GM12878 (cell line): Measurements from ENCODE around the gene PPP1R10. TPM values are rescaled to one million over a fixed set of nuclear protein-coding genes. Genes with fewer than 3 reads are reported as not detected.

Experiments
- ATAC-seq: fragments of 200-7000 bp; cut with Tn5 transposase; 3 replicates; pipeline ENCODE4 v1.9.1; 2020; ENCODE audit warnings: mild to moderate bottlenecking, moderate library complexity
- BruUV-seq: library from RNA; stranded (reverse); fragments of 400-500 nt; replicated peaks from 2 replicates; lab custom pipeline; 2021; lab: Mats Ljungman, UMichigan
- CTCF ChIA-PET: fragments of 300-600 bp; sonication (Branson Sonifier 250); formaldehyde crosslinking; extraction: SDS; loops from one replicate; lab custom pipeline; 2021; ENCODE audit warnings: inconsistent platforms; lab: Yijun Ruan, JAX
- POLR2A ChIA-PET: fragments of 350-600 bp; formaldehyde crosslinking; extraction: SDS; loops from one replicate; lab custom pipeline; 2021; ENCODE audit warnings: inconsistent platforms; lab: Charles Lee
- RAD21 ChIA-PET: fragments of 300-600 bp; sonication (Branson Sonifier 250); formaldehyde crosslinking; loops from one replicate; lab custom pipeline; 2023; ENCODE audit warnings: antibody characterized with exemption; ENCODE audit not compliant: unreplicated experiment; lab: Charles Lee
- SMC1A ChIA-PET: fragments of 300-600 bp; sonication (Branson Sonifier 250); formaldehyde crosslinking; loops from one replicate; lab custom pipeline; 2023; ENCODE audit not compliant: unreplicated experiment, uncharacterized antibody; lab: Charles Lee
- DNase-seq: peaks from one replicate; pipeline ENCODE4 v3.0.0-alpha.2; 2011; ENCODE audit warnings: low read depth, low spot score
- FAIRE-seq: peaks from 3 replicates; lab custom pipeline; 2011; peaks lifted over from hg19 to GRCh38; lab: Jason Lieb, UNC
- H2AFZ ChIP-seq: 2 replicates; pipeline ENCODE4 v1.6.0; 2011; ENCODE audit warnings: low read depth, low read length, control low read depth; ENCODE audit not compliant: control insufficient read depth
- H3K27ac ChIP-seq: 2 replicates; pipeline ENCODE4 v1.5.1; 2011; ENCODE audit warnings: control low read depth; ENCODE audit not compliant: control insufficient read depth, insufficient read depth
- H3K27me3 ChIP-seq, 2 experiments: replicated peaks in 1 of 2; 2 replicates each; pipeline versions ENCODE4 v1.6.0 to v1.6.1; 2011; ENCODE audit warnings: low read length in 1 of 2; ENCODE audit not compliant: control insufficient read depth in 2 of 2, insufficient read depth in 2 of 2
- H3K36me3 ChIP-seq, 2 experiments: 2 replicates each; pipeline ENCODE4 v1.5.1; 2011; ENCODE audit warnings: low read length in 1 of 2; ENCODE audit not compliant: control insufficient read depth in 2 of 2, insufficient read depth in 2 of 2
- H3K4me1 ChIP-seq: 2 replicates; pipeline ENCODE4 v1.6.1; 2011; ENCODE audit warnings: mild to moderate bottlenecking, low read length, moderate library complexity, mixed read lengths; ENCODE audit not compliant: control insufficient read depth, insufficient read depth
- H3K4me2 ChIP-seq: 2 replicates; pipeline ENCODE4 v1.6.0; 2011; ENCODE audit warnings: control low read depth; ENCODE audit not compliant: control insufficient read depth, insufficient read depth
- H3K4me3 ChIP-seq: fragments of 200-600 bp; sonication (generic); 2 replicates; pipeline ENCODE4 v1.5.1; 2016
- H3K79me2 ChIP-seq: 2 replicates; pipeline ENCODE4 v1.6.0; 2011; ENCODE audit warnings: low read length; ENCODE audit not compliant: control insufficient read depth, insufficient read depth
- H3K9ac ChIP-seq: 2 replicates; pipeline ENCODE4 v1.8.0; 2011; ENCODE audit warnings: low read length, control low read depth, mixed read lengths; ENCODE audit not compliant: control insufficient read depth, insufficient read depth
- H3K9me3 ChIP-seq: replicated peaks from 3 replicates; pipeline ENCODE4 v1.5.1; 2011; ENCODE audit warnings: mild to moderate bottlenecking, low read length; ENCODE audit not compliant: control insufficient read depth, insufficient read depth
- H4K20me1 ChIP-seq: 2 replicates; pipeline ENCODE4 v1.6.0; 2011; ENCODE audit not compliant: control insufficient read depth, insufficient read depth
- SMAD1 ChIP-seq: fragments of 450-650 bp; IDR thresholded peaks from 2 replicates; pipeline ENCODE4 v1.6.1; 2018; ENCODE audit warnings: mild to moderate bottlenecking, low read depth; ENCODE audit not compliant: partially characterized antibody
- WGBS: methylation state at CpG from one replicate; pipeline ENCODE4 v1.1.6; 2016; ENCODE audit warnings: low lambda C conversion rate; ENCODE audit not compliant: insufficient replicate concordance, insufficient coverage; ENCODE audit errors: missing lambda C conversion rate; 5-methylcytosine and 5-hydroxymethylcytosine counted together
- in situ Hi-C: fragments of 300-500 bp; cut with MboI; formaldehyde crosslinking; loops from 9 replicates; pipeline ENCODE4 v1.14.3; 2018; ENCODE audit warnings: mixed read lengths
- intact Hi-C: fragments of 100-400 bp; cut with micrococcal nuclease; formaldehyde crosslinking; loops from one replicate; pipeline ENCODE4 v1.14.2; 2022; ENCODE audit not compliant: unreplicated experiment
- polyA plus RNA-seq, 11 experiments: library from polyadenylated mRNA; depleted of rRNA in 4 of 11; unstranded in 6 of 11; stranded (reverse) in 5 of 11; fragments of >200 nt; fragmentation: Nextera tagmentation in 4 of 11; fragmentation: Illumina TruSeq in 1 of 11; extraction: Ambion mirVana in 4 of 11; extraction: Trizol in 1 of 11; gene quantifications; 1 replicate in 1 of 11; 2 replicates in 10 of 11; pipeline versions ENCODE4 v1.2.1 to v1.2.3, GENCODE V29; 2011 to 2016; ENCODE audit warnings: inconsistent platforms in 2 of 11, missing spikeins in 2 of 11, low read depth in 1 of 11
- total RNA-seq, 4 experiments: library from RNA; depleted of rRNA in 3 of 4; stranded (reverse); fragments of >200 nt in 3 of 4; fragmentation: Illumina TruSeq in 1 of 4; extraction: Trizol in 1 of 4; gene quantifications; 2 replicates each; pipeline versions ENCODE4 v1.2.1 to v1.2.3, GENCODE V29; 2013 to 2021
- TF ChIP-seq, protein P1 (sequence below): fragments of 450-650 bp; IDR thresholded peaks from 2 replicates; pipeline ENCODE4 v1.6.1; 2016; ENCODE audit warnings: mild to moderate bottlenecking

Gene PPP1R10
- total and polyA plus RNA-seq, 10 of the 15 experiments (the other 5 are each of a cell fraction or from before 2014, with no cell fraction given): 11.3 to 83.8 (median 41.2) TPM

- ATAC-seq: peak; percentile 3; the same call in 1 of the 3 replicates
- peak overlapping the region; percentile 100 for H2AFZ ChIP-seq
- TF ChIP-seq SMAD1: peak; percentile 9
- TF ChIP-seq, protein P1, sequence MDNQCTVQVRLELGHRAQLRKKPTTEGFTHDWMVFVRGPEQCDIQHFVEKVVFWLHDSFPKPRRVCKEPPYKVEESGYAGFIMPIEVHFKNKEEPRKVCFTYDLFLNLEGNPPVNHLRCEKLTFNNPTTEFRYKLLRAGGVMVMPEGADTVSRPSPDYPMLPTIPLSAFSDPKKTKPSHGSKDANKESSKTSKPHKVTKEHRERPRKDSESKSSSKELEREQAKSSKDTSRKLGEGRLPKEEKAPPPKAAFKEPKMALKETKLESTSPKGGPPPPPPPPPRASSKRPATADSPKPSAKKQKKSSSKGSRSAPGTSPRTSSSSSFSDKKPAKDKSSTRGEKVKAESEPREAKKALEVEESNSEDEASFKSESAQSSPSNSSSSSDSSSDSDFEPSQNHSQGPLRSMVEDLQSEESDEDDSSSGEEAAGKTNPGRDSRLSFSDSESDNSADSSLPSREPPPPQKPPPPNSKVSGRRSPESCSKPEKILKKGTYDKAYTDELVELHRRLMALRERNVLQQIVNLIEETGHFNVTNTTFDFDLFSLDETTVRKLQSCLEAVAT: no peak; the same call in 1 of the 2 replicates
- TF ChIP-seq, all 136 proteins: peak for 1
- Histone ChIP-seq H3K36me3 (peaks cover 3 to 4% of the 10 kb centered on the region in 2 experiments), H3K4me1 (peaks cover 15% of the 10 kb centered on the region), H3K9ac (peak overlapping the region; percentile 93), H3K27ac (peak overlapping the region; percentile 94), H3K4me3 (peak overlapping the region; percentile 89), H3K4me2 (peak overlapping the region; percentile 94), H4K20me1 (peaks cover 6% of the 10 kb centered on the region; the same call in 1 of the 2 replicates), H3K27me3 (no peaks in the 10 kb centered on the region), H3K9me3 (no peaks in the 10 kb centered on the region), H3K79me2 (peaks cover 48% of the 10 kb centered on the region)
- in situ Hi-C loops (no loop called here), intact Hi-C loops (loop anchor here (2.0 kb wide), 1 partner anchor 15 kb away; the partner anchor contains the start of genes GNL1 and PRR3)
- RAD21 ChIA-PET: interaction anchor here (0.9 to 2.2 kb wide), 8 partner anchors 14 to 118 kb away, joined by 3 to 11 read pairs (median 4); partner anchors contain the start of genes GNL1 and PRR3
- BruUV-seq: TSS peak; percentile 81
- DNase-seq (no peak), FAIRE-seq (no peak)
- WGBS: 3% methylated on average over 8 of the region's 8 CpGs
- CTCF ChIA-PET: interaction anchor here (0.7 to 2.6 kb wide), 8 partner anchors 15 to 89 kb away, joined by 3 to 25 read pairs (median 6); partner anchors contain the start of genes GNL1 and PRR3
- SMC1A ChIA-PET: interaction anchor here (0.9 to 2.3 kb wide), 5 partner anchors 15 to 44 kb away, joined by 3 to 10 read pairs (median 3); no protein-coding TSS in a partner anchor
- POLR2A ChIA-PET: interaction anchor here (0.9 to 2.5 kb wide), 8 partner anchors 15 to 107 kb away, joined by 3 to 25 read pairs (median 4); partner anchors contain the start of genes GNL1, MRPS18B and PRR3
Measured at GRCh38 chr6:30571762-30572082, 45.3 kb downstream of the PPP1R10 start.
